ENCODE data around the gene DESI1.
"Not testable (repeated sequence)": the region's sequence is repeated elsewhere in the genome, so short reads cannot be mapped to it uniquely, and the experiment has no call there.

Gene DESI1

DNA sequence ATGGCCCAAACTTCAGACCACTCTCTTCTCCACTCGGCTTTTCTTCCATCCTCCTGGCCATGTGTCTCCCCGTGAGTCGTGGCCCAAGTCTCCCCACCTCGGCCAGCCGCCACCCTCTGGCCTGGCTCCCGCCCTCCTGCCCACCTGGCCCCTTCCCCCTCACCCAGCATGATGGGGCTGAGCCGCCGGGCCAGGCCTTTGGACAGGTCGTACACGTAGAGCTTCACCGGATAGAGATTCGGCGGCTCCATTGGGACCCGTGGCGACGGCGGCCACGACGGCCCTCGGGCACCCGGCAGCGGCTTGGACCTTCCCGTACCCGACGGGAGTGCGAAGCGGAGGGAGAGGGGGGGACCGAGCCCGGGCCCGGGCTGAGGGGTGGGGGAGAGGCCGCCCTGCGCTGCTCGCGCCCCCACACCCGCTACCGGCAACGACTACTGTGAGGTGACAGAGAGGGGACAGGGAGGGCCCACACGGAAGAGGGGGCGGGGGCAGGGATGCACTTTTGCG, at the start of gene DESI1:
Gene DESI1, minus strand, starts transcription at position 455 of the 510 bp plus-strand sequence. Its CDS starts 204 bp downstream, at position 251.
- no peak for DNase-seq

DNA sequence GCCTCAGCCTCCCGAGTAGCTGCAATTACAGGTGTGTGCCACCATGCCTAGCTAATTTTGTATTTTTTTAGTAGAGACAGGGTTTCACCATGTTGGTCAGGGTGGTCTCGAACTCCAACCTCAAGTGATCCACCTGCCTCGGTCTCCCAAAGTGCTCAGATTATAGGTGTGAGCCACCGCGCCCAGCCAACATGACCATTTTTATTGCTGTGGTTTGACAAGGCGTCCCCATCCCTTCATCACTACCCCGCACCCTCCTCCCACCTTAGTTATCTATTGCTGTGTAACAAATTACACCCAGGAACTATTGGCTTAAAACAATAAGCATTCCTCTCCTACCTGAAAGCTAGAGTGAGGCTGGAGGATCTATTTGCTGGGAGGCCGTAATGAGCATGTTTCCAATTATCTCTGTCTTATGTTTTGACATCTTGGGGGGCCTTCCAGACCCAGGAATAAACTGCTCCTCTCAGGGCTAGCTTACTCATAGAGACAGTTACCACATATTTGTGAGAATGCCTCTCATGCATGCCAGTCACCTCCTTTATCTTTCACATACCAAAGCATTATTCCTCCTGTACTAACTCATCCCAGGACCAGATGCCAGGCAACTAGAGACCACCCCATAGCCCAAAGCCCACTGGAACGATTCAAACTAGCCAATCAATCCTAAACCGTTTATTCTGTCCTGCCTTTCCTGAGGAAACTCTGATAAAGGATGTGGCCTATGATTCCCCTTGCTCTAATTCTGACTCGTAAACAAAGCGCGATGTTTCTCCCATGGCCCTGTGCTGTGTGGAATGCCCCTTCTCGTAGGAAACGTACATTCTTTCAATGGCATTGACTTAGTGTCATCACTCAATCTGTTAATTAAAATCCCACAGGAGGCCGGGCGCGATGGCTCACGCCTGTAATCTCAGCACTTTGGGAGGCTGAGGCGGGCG, 48.4 kb upstream of the DESI1 start:
- in situ Hi-C loops (cut with MboI; ENCODE audit: low pct_unique_long_range_greater_than_20kb, low sequenced_read_pairs): no loop called here
- no peak for DNase-seq

More for the DNA sequence above, at the start of gene DESI1:
- in situ Hi-C loops (cut with MboI; ENCODE audit: low pct_unique_long_range_greater_than_20kb, low sequenced_read_pairs): no loop called here

DNA sequence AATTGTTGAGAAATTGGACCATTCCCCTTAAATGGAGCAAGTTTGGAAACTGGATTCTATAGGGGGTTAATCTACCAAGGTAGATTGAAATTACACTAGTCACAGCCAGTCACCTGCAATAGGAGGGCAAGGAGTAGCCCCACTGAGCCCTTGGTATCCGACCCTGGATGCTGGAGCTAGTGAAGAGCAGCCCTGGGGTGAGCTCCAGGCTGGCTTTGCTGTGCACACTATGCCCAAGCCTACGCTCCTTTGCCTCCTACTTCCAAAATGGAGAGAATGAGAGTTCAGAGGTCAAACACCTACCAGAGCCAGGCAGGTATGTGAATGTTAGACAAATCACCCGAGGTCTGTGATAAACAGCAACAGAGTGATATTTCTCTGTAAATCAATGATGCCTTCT, 44.1 kb upstream of the DESI1 start:
- in situ Hi-C loops (cut with MboI; ENCODE audit: low pct_unique_long_range_greater_than_20kb, low sequenced_read_pairs): no loop called here
- no peak for DNase-seq

DNA sequence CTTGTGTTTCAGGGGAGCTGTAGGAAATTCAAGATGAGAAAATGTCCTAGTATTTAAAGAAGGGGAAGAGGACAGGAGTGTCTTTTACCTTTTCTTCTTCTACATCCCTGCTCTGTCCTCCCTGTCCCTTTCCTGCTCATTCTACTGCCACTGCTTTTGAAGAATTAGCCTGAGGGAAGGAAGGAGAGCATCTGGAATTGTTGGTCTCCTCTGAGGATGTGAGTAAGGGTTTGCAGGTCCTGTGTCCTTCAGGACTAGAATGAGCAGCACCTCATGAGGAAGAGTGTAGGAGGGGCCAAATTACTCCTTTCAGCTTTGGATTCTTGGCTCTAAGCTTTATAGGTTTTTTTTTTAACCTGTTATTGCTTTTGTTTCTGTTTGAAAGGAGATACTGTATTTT, 43.6 kb upstream of the DESI1 start:
- in situ Hi-C loops (cut with MboI; ENCODE audit: low pct_unique_long_range_greater_than_20kb, low sequenced_read_pairs): no loop called here

DNA sequence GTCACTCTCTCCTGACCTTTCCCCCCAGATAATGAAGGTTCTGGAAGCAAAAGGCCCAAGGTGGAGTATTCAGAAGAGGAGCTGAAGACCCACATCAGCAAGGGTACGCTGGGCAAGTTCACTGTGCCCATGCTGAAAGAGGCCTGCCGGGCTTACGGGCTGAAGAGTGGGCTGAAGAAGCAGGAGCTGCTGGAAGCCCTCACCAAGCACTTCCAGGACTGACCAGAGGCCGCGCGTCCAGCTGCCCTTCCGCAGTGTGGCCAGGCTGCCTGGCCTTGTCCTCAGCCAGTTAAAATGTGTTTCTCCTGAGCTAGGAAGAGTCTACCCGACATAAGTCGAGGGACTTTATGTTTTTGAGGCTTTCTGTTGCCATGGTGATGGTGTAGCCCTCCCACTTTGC, 42.8 kb upstream of the DESI1 start:
- DNase-seq; in situ Hi-C loops (cut with MboI; ENCODE audit: low pct_unique_long_range_greater_than_20kb, low sequenced_read_pairs): not testable (repeated sequence)

More for the DNA sequence above, 43.6 kb upstream of the DESI1 start:
- no peak for DNase-seq

DNA sequence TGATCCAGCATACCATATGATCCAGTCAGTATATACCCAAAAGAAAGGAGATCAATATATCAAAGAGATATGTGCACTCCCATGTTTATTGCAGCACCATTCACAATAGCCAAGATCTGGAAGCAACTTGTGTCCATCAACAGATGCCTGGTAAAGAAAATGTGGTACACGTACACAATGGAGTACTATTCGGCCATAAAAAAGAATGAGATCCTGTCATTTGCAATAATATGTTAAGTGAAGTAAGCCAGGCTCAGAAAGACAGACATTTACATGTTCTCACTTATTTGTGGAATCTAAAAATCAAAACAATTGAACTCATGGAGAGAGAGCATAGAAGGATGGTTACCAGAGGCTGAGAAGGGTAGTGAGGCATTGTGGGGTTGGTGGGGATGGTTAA, 40.9 kb upstream of the DESI1 start:
- no peak for DNase-seq
- in situ Hi-C loops (cut with MboI; ENCODE audit: low pct_unique_long_range_greater_than_20kb, low sequenced_read_pairs): no loop called here

- no peak for DNase-seq
- in situ Hi-C loops (cut with MboI; ENCODE audit: low pct_unique_long_range_greater_than_20kb, low sequenced_read_pairs): no loop called here
These were observed 40.2 kb upstream of the DESI1 start for GRCh38 chr22:41661088-41661487.

GRCh38 chr22:41660416-41660815, 39.6 kb upstream of the DESI1 start:
- no peak for DNase-seq
- in situ Hi-C loops (cut with MboI; ENCODE audit: low pct_unique_long_range_greater_than_20kb, low sequenced_read_pairs): no loop called here

GRCh38 chr22:41659941-41660340, 39.1 kb upstream of the DESI1 start:
- no peak for DNase-seq
- in situ Hi-C loops (cut with MboI; ENCODE audit: low pct_unique_long_range_greater_than_20kb, low sequenced_read_pairs): no loop called here

- in situ Hi-C loops (cut with MboI; ENCODE audit: low pct_unique_long_range_greater_than_20kb, low sequenced_read_pairs): no loop called here
- DNase-seq: no peak
These were observed 38.0 kb upstream of the DESI1 start for GRCh38 chr22:41658869-41659268.

DNA sequence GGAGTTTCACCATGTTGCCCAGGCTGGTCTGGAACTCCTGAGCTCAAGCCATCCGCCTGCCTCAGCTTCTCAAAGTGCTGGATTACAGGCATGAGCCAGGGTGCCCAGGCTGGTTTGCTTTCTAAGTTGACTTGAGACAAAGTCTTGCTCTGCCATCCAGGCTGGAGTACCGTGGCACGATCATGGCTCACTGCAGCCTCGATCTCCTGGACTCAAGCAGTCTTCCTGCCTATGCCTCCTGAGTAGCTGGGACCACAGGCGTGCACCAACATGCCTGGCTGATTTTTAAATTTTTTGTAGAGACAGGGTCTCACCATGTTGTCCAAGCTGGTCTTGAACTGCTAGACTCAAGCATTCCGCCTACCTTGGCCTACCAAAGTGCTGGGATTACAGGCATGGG, 36.9 kb upstream of the DESI1 start:
- in situ Hi-C loops (cut with MboI; ENCODE audit: low pct_unique_long_range_greater_than_20kb, low sequenced_read_pairs): no loop called here
- DNase-seq: no peak

DNA sequence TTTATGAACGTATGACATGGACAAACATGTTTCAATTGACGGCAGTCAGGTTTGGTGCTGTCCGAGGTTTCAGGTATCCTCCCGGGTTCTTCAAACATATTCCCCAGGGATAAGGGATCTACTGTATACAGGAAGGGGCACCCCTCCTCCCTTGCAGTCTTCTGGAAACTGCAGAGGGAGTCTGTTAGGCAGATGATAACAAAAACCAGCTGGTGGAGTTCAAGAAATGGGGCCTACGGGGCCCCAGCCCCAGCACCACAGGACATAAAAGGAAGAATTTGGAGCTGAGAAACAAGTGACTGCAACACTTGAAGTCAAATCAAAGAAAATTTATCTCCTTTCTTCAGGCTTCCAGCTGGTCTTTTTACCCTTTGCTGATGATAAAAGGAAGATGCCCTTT, 35.7 kb upstream of the DESI1 start:
- in situ Hi-C loops (cut with MboI; ENCODE audit: low pct_unique_long_range_greater_than_20kb, low sequenced_read_pairs): no loop called here
- no peak for DNase-seq

GRCh38 chr22:41654322-41654721, 33.5 kb upstream of the DESI1 start:
- DNase-seq: no peak
- in situ Hi-C loops (cut with MboI; ENCODE audit: low pct_unique_long_range_greater_than_20kb, low sequenced_read_pairs): no loop called here

DNA sequence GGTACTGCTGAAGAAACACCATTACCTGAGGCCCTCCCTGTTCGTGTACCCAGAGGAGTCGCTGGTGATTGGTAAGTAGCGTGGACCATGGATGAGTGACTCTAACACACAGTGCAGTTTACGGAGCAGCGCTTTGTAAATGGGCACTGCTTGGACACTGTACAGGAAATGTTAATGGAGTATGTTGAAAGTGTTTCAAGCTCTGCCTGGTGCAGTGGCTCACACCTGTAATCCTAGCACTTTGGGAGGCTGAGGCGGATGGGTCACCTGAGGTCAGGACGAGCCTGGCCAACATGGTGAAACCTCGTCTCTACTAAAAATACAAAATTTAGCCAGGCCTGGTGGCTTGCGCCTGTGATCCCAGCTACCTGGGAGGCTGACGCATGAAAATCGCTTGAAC, 30.0 kb upstream of the DESI1 start:
- in situ Hi-C loops (cut with MboI; ENCODE audit: low pct_unique_long_range_greater_than_20kb, low sequenced_read_pairs): no loop called here
- no peak for DNase-seq

DNA sequence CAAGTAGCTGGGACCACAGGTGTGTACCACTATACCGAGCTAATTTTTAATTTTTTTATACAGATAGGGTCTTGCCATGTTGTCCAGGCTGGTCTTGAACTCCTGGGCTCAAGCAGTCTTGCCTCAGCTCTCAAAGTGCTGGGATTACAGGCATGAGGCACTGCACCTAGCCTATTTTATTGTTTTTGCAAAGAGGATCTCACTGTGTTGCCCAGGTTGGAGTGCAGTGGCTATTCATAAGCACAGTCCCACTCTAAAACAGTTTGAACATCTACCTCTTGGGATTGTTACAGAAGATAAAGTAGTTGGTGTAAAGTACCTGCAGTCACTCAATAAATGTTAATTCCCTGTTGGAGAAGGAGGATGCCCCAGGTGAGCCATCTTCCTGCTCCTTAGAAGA, 29.4 kb upstream of the DESI1 start:
- in situ Hi-C loops (cut with MboI; ENCODE audit: low pct_unique_long_range_greater_than_20kb, low sequenced_read_pairs): no loop called here
- DNase-seq: no peak

GRCh38 chr22:41648432-41648831, 27.6 kb upstream of the DESI1 start:
- in situ Hi-C loops (cut with MboI; ENCODE audit: low pct_unique_long_range_greater_than_20kb, low sequenced_read_pairs): no loop called here

GRCh38 chr22:41647771-41648170, 26.9 kb upstream of the DESI1 start:
- in situ Hi-C loops (cut with MboI; ENCODE audit: low pct_unique_long_range_greater_than_20kb, low sequenced_read_pairs): no loop called here
- DNase-seq: no peak

More at GRCh38 chr22:41648432-41648831, 27.6 kb upstream of the DESI1 start:
- no peak for DNase-seq

- DNase-seq: no peak
- in situ Hi-C loops (cut with MboI; ENCODE audit: low pct_unique_long_range_greater_than_20kb, low sequenced_read_pairs): no loop called here
These were observed 21.7 kb upstream of the DESI1 start for GRCh38 chr22:41642331-41643110.

GRCh38 chr22:41641854-41642253, 21.0 kb upstream of the DESI1 start:
- in situ Hi-C loops (cut with MboI; ENCODE audit: low pct_unique_long_range_greater_than_20kb, low sequenced_read_pairs): no loop called here
- DNase-seq: no peak

DNA sequence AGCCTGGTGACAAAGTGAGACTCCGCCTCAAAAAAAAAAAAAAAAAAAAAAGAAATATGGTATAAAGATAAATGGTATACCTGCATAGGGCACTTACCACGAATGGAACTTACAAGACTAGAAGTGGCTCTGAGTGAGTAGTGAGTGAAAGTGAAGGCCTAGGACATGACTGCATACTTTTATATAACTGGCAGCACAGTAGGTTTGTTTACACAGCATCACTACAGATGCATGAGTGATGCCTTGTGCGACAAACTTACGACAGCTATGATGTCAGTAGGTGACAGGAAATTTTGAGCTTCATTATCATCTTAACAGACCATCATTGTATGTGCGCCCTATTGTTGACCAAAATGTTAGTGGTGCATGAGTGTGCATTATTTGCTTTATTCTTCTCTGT, 17.9 kb upstream of the DESI1 start:
- in situ Hi-C loops (cut with MboI; ENCODE audit: low pct_unique_long_range_greater_than_20kb, low sequenced_read_pairs): no loop called here
- DNase-seq: no peak
